GM12801 (cell line): ENCODE data around the gene ARL8B.

ENCODE experiments used
- TF ChIP-seq, protein P1 (sequence below): IDR thresholded peaks from one replicate; pipeline ENCODE4 v1.5.1; 2011; ENCODE audit warnings: control low read depth; ENCODE audit not compliant: insufficient read length; ENCODE audit errors: extremely low read depth

Gene ARL8B

DNA sequence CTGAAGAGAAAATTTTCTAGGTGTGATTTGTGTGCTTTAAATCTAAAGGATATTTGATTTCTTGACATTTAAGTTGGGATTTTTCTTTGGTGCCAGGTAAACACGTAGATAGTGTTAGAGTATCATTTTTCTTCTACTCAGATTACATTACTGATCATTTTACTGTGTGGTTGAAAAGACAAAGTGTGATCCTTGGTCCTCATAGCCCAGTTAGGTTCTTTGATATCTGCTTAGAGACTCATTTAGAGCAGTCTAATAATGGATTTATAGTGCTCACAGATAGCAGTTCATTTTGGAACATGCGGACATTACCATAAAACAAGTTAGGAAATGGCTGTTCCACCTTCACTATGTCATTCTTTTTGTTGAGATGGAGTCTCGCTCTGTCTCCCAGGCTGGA lies 12.4 kb downstream of the ARL8B start:
- TF ChIP-seq, protein P1, sequence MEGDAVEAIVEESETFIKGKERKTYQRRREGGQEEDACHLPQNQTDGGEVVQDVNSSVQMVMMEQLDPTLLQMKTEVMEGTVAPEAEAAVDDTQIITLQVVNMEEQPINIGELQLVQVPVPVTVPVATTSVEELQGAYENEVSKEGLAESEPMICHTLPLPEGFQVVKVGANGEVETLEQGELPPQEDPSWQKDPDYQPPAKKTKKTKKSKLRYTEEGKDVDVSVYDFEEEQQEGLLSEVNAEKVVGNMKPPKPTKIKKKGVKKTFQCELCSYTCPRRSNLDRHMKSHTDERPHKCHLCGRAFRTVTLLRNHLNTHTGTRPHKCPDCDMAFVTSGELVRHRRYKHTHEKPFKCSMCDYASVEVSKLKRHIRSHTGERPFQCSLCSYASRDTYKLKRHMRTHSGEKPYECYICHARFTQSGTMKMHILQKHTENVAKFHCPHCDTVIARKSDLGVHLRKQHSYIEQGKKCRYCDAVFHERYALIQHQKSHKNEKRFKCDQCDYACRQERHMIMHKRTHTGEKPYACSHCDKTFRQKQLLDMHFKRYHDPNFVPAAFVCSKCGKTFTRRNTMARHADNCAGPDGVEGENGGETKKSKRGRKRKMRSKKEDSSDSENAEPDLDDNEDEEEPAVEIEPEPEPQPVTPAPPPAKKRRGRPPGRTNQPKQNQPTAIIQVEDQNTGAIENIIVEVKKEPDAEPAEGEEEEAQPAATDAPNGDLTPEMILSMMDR = no peak

DNA sequence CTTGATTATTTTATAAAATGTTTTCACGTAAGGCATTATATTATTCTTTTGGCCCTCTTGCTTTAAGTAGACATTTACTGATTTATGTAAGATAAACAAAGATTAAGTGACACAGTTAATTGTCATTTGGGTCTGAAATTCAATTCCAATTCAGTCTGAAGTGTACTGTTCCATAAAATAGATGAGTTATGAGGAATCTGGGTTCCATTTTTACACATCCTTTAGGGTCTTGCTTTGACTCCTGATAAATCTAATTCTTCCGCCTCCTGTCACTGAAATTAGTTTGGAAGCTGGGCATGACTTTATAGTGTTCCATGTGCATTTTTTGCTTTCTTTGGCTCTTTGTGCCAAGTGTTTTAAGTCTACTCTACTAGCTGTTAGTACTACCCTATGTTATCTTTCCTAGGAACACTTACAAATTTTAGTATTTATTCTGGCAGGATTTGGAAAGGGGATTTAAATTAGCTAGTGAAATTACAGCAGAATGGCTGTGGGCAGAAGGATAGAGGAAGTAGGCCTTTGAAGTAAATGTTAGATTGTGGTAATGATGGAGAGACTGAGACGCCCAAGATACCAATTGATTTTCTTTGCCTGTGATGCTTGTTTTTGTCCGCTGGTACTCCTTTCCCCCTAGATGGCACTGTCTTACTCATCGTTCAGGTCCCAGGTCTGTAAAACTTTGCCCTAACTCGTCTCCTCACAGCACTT lies 14.3 kb downstream of the ARL8B start:
- TF ChIP-seq, protein P1 = no peak

GRCh38 chr3:5136919-5137429 lies 14.9 kb downstream of the ARL8B start:
- TF ChIP-seq, protein P1 = no peak

GRCh38 chr3:5138214-5138981 lies 16.3 kb downstream of the ARL8B start:
- TF ChIP-seq, protein P1 = no peak

- TF ChIP-seq, protein P1 = no peak
Observed at GRCh38 chr3:5140230-5140621, 18.1 kb downstream of the ARL8B start.

DNA sequence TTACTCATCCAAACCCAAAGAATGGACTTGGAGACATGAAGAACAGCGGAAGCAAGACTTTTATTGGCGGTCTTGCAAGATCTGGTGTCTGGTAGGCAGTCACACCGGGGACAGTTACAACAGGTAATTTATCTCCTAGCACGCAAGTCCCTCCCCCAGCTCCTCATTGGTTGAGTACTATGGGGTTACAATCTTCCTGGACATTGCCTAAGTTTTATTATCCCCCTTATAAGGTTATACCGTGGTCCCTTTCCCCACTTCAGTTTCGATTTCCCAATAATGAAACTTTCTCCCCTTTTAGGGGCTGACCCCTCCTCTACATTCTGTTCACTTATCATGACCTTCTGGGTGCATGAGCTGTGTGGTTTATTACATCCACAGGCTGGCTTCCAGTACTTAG lies 18.7 kb downstream of the ARL8B start:
- TF ChIP-seq, protein P1 = no peak

- TF ChIP-seq, protein P1 = no peak
Observed at GRCh38 chr3:5141760-5142159, 19.7 kb downstream of the ARL8B start.
